Daoy (cell line): ENCODE data around the gene ANKRD13B. TPM values are rescaled to one million over a fixed set of nuclear protein-coding genes. Genes with fewer than 3 reads are reported as not detected.

ENCODE experiments used
- DNase-seq: peaks from one replicate; pipeline ENCODE4 v3.0.0-alpha.2; 2015; ENCODE audit warnings: low read depth
- total RNA-seq: library from RNA; depleted of rRNA; stranded (reverse); fragments of >200 nt; shearing (Covaris generic); gene quantifications from 2 replicates; pipeline ENCODE4 v1.2.3, GENCODE V29; 2014

ANKRD13B gene
- total RNA-seq, 1 experiment from 2014 or later = 15.8 TPM

- DNase-seq = no peak
These were observed 23.5 kb downstream of the ANKRD13B start for GRCh38 chr17:29616300-29617048.

- DNase-seq = peak; percentile 89
These were observed 24.2 kb downstream of the ANKRD13B start for GRCh38 chr17:29617125-29617480.

- peak; percentile 86 for DNase-seq
These were observed 24.7 kb downstream of the ANKRD13B start for GRCh38 chr17:29617481-29618271.

GRCh38 chr17:29618272-29619065 lies 25.5 kb downstream of the ANKRD13B start:
- DNase-seq = no peak

GRCh38 chr17:29619251-29619650 lies 26.3 kb downstream of the ANKRD13B start:
- DNase-seq = peak; percentile 52

- peak; percentile 66 for DNase-seq
These were observed 27.3 kb downstream of the ANKRD13B start for GRCh38 chr17:29620271-29620670.

- DNase-seq = no peak
These were observed 28.0 kb downstream of the ANKRD13B start for GRCh38 chr17:29620779-29621500.

GRCh38 chr17:29621751-29622194 lies 28.8 kb downstream of the ANKRD13B start:
- DNase-seq = no peak

GRCh38 chr17:29622337-29623282 lies 29.7 kb downstream of the ANKRD13B start, which contains the start of gene CORO6:
TSS of gene CORO6 (minus strand) at chr17:29622912. CDS start at chr17:29621421, 1,491 bp downstream.
- DNase-seq = peak; percentile 51

GRCh38 chr17:29623283-29623647 lies 30.3 kb downstream of the ANKRD13B start:
- no peak for DNase-seq

GRCh38 chr17:29624586-29624985 lies 31.7 kb downstream of the ANKRD13B start:
- no peak for DNase-seq

GRCh38 chr17:29625037-29625750 lies 32.3 kb downstream of the ANKRD13B start:
- peak; percentile 73 for DNase-seq

GRCh38 chr17:29627951-29628350 lies 35.0 kb downstream of the ANKRD13B start:
- DNase-seq = no peak

GRCh38 chr17:29628644-29629043 lies 35.7 kb downstream of the ANKRD13B start:
- no peak for DNase-seq

GRCh38 chr17:29629839-29630238 lies 36.9 kb downstream of the ANKRD13B start:
- DNase-seq = no peak

GRCh38 chr17:29630630-29631193 lies 37.8 kb downstream of the ANKRD13B start:
- DNase-seq = no peak

- DNase-seq = no peak
These were observed 41.0 kb downstream of the ANKRD13B start for GRCh38 chr17:29633886-29634285.

GRCh38 chr17:29640413-29640812 lies 47.5 kb downstream of the ANKRD13B start:
- DNase-seq = peak; percentile 49

GRCh38 chr17:29640981-29641642 lies 48.2 kb downstream of the ANKRD13B start:
- DNase-seq = no peak
